ENCODE measurements around the gene GAD1. TPM values are rescaled to one million over a fixed set of nuclear protein-coding genes. Genes with fewer than 3 reads are reported as not detected.

Gene GAD1
- total RNA-seq, 2 experiments from 2014 or later, result not detected

DNA sequence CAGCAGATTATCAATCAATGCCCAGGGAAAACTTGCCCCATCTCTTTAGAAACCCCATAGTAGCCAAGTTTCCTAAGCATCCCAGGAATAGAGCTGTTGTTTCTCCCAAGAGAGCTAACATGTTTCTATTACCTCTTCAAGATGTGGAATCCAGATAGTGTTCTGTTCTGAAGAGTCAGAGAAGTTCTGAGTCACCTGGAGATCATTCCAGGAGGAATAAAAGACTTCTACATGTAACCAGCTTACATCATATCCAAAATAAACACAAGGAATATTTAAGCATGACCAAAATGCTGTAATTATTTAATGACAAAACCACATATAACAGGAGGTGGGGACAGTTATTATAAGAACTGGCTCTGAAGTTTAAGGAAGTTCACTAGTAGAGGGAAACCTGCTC lies 61.4 kb downstream of the GAD1 start:
- H3K9me2 ChIP-seq (ENCODE audit: insufficient read depth, low read length), result no peaks in the 10 kb centered on the region
- ChIA-PET POLR2A (no interaction called here), CTCF (ENCODE audit: unreplicated experiment) (no interaction called here)
- no peak overlapping the region for H3K4me3 ChIP-seq (ENCODE audit: low read depth, low read length, poor library complexity, severe bottlenecking)
- H3K4me1 ChIP-seq (ENCODE audit: insufficient read depth, low read length, poor library complexity, severe bottlenecking), result no peaks in the 10 kb centered on the region
- H2AFZ ChIP-seq (ENCODE audit: low read length), result no peak overlapping the region
- intact Hi-C loops (cut with micrococcal nuclease; ENCODE audit: unreplicated experiment), result no loop called here
- no peak overlapping the region for H3K27ac ChIP-seq (ENCODE audit: low read depth, low read length, poor library complexity, severe bottlenecking)
- TF ChIP-seq, protein P1, sequence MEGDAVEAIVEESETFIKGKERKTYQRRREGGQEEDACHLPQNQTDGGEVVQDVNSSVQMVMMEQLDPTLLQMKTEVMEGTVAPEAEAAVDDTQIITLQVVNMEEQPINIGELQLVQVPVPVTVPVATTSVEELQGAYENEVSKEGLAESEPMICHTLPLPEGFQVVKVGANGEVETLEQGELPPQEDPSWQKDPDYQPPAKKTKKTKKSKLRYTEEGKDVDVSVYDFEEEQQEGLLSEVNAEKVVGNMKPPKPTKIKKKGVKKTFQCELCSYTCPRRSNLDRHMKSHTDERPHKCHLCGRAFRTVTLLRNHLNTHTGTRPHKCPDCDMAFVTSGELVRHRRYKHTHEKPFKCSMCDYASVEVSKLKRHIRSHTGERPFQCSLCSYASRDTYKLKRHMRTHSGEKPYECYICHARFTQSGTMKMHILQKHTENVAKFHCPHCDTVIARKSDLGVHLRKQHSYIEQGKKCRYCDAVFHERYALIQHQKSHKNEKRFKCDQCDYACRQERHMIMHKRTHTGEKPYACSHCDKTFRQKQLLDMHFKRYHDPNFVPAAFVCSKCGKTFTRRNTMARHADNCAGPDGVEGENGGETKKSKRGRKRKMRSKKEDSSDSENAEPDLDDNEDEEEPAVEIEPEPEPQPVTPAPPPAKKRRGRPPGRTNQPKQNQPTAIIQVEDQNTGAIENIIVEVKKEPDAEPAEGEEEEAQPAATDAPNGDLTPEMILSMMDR (conservative IDR thresholded peaks at IDR 0.05; ENCODE audit: low read length), result no peak
- TF ChIP-seq EZH2phosphoT487 (IDR thresholded peaks at IDR 0.05; ENCODE audit: borderline replicate concordance, low read depth, low read length), result no peak
- BruUV-seq (replicated peaks), result no TSS peak
- no peak for DNase-seq (ENCODE audit: low spot score)
- peak overlapping the region; percentile 16 for H3K4me2 ChIP-seq (ENCODE audit: low read length)
- H3K36me3 ChIP-seq (ENCODE audit: insufficient read depth, low read length), result no peaks in the 10 kb centered on the region
- no peaks in the 10 kb centered on the region for H3K79me2 ChIP-seq (ENCODE audit: insufficient read depth, low read depth, low read length)
- H3K9me3 ChIP-seq (ENCODE audit: low read length), result no peaks in the 10 kb centered on the region
- H4K20me1 ChIP-seq (ENCODE audit: insufficient read depth, low read length), result no peaks in the 10 kb centered on the region

DNA sequence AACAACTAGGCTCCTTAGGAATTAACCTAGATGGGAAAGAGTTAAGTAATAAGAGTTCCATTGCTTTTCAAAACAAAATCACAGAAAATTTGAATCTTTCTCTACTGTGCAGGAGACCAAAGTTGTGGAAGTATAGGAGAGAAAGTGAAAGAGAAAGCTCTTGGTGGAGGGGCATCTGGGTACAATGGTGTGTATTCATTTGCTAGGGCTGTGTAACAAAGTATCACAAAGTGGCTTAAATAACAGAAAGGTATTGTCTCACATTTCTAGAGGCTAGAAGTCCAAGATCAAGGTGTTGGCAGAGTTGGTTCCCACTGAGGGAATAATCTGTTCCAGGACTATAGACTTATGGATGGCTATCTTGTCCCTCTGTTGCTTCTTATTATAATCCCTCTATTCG lies 61.8 kb downstream of the GAD1 start:
- TF ChIP-seq EZH2phosphoT487 (IDR thresholded peaks at IDR 0.05; ENCODE audit: borderline replicate concordance, low read depth, low read length), result no peak
- TF ChIP-seq, protein P1 (conservative IDR thresholded peaks at IDR 0.05; ENCODE audit: low read length), result no peak
- H3K36me3 ChIP-seq (ENCODE audit: insufficient read depth, low read length), result no peaks in the 10 kb centered on the region
- no peaks in the 10 kb centered on the region for H4K20me1 ChIP-seq (ENCODE audit: insufficient read depth, low read length)
- POLR2A ChIA-PET, result no interaction called here
- H2AFZ ChIP-seq (ENCODE audit: low read length), result no peak overlapping the region
- no peaks in the 10 kb centered on the region for H3K4me1 ChIP-seq (ENCODE audit: insufficient read depth, low read length, poor library complexity, severe bottlenecking)
- H3K9me3 ChIP-seq (ENCODE audit: low read length), result no peaks in the 10 kb centered on the region
- peak overlapping the region; percentile 16 for H3K4me2 ChIP-seq (ENCODE audit: low read length)
- H3K4me3 ChIP-seq (ENCODE audit: low read depth, low read length, poor library complexity, severe bottlenecking), result no peak overlapping the region
- CTCF ChIA-PET (ENCODE audit: unreplicated experiment), result no interaction called here
- H3K9me2 ChIP-seq (ENCODE audit: insufficient read depth, low read length), result no peaks in the 10 kb centered on the region
- no TSS peak for BruUV-seq (replicated peaks)
- H3K27ac ChIP-seq (ENCODE audit: low read depth, low read length, poor library complexity, severe bottlenecking), result no peak overlapping the region
- intact Hi-C loops (cut with micrococcal nuclease; ENCODE audit: unreplicated experiment), result no loop called here
- DNase-seq (ENCODE audit: low spot score), result no peak
- no peaks in the 10 kb centered on the region for H3K79me2 ChIP-seq (ENCODE audit: insufficient read depth, low read depth, low read length)

DNA sequence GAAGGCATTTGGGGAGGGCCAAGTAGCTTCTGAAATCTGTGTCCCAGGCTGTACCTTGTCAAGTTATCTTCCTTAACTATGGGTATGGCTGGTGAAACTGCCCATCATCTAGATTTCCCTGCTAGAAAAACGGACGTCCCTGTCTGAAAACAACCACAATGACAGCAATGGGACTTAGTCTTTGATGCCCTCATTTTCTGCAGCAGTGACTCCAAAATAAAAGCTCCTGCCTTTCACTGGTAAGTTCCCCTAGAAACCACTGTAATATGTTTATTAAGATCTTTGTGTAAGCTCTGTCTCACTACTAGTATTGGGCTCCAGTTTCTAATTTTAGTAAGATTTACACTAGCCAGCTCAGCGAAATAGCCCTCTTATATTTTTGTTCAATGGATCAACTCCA lies 65.2 kb downstream of the GAD1 start:
- Histone ChIP-seq H3K79me2 (ENCODE audit: insufficient read depth, low read depth, low read length) (no peaks in the 10 kb centered on the region), H3K9me2 (ENCODE audit: insufficient read depth, low read length) (no peaks in the 10 kb centered on the region), H4K20me1 (ENCODE audit: insufficient read depth, low read length) (no peaks in the 10 kb centered on the region), H3K4me3 (ENCODE audit: low read depth, low read length, poor library complexity, severe bottlenecking) (no peak overlapping the region), H3K36me3 (ENCODE audit: insufficient read depth, low read length) (no peaks in the 10 kb centered on the region), H3K4me2 (ENCODE audit: low read length) (no peak overlapping the region), H3K9me3 (ENCODE audit: low read length) (no peaks in the 10 kb centered on the region), H3K27ac (ENCODE audit: low read depth, low read length, poor library complexity, severe bottlenecking) (no peak overlapping the region), H3K4me1 (ENCODE audit: insufficient read depth, low read length, poor library complexity, severe bottlenecking) (no peaks in the 10 kb centered on the region), H2AFZ (ENCODE audit: low read length) (no peak overlapping the region)
- ChIA-PET CTCF (ENCODE audit: unreplicated experiment) (no interaction called here), POLR2A (interaction anchor here (0.6 to 1.2 kb wide), 3 partner anchors 9 to 680 kb away, joined by 3 to 4 read pairs (median 4); no protein-coding TSS in a partner anchor)
- intact Hi-C loops (cut with micrococcal nuclease; ENCODE audit: unreplicated experiment), result no loop called here
- TF ChIP-seq, protein P1 (conservative IDR thresholded peaks at IDR 0.05; ENCODE audit: low read length), result no peak
- no peak for TF ChIP-seq EZH2phosphoT487 (IDR thresholded peaks at IDR 0.05; ENCODE audit: borderline replicate concordance, low read depth, low read length)
- no TSS peak for BruUV-seq (replicated peaks)
- no peak for DNase-seq (ENCODE audit: low spot score)

All from OCI-LY7 (cell line).